ENCODE data around the gene PDE11A.

Gene PDE11A

GRCh38 chr2:177923323-177923722, 149.3 kb downstream of the PDE11A start:
- no peak for DNase-seq (ENCODE audit: low read depth, low spot score)

- DNase-seq (ENCODE audit: low read depth, low spot score), result no peak
Observed at GRCh38 chr2:177921726-177922125, 150.9 kb downstream of the PDE11A start.

- no peak for DNase-seq (ENCODE audit: low read depth, low spot score)
Observed at GRCh38 chr2:177917169-177917568, 155.4 kb downstream of the PDE11A start.

- DNase-seq (ENCODE audit: low read depth, low spot score), result no peak
Observed at GRCh38 chr2:177916342-177916741, 156.2 kb downstream of the PDE11A start.

GRCh38 chr2:177914247-177914646, 158.3 kb downstream of the PDE11A start:
- no peak for DNase-seq (ENCODE audit: low read depth, low spot score)

- no peak for DNase-seq (ENCODE audit: low read depth, low spot score)
Observed at GRCh38 chr2:177909962-177910361, 162.6 kb downstream of the PDE11A start.

- no peak for DNase-seq (ENCODE audit: low read depth, low spot score)
Observed at GRCh38 chr2:177908824-177909223, 163.8 kb downstream of the PDE11A start.

GRCh38 chr2:177908182-177908581, 164.4 kb downstream of the PDE11A start:
- DNase-seq (ENCODE audit: low read depth, low spot score), result no peak

GRCh38 chr2:177906041-177906718, 166.4 kb downstream of the PDE11A start:
- DNase-seq (ENCODE audit: low read depth, low spot score), result peak; percentile 52

- DNase-seq (ENCODE audit: low read depth, low spot score), result no peak
Observed at GRCh38 chr2:177905640-177906039, 166.9 kb downstream of the PDE11A start.

- DNase-seq (ENCODE audit: low read depth, low spot score), result no peak
Observed at GRCh38 chr2:177902395-177903163, 170.0 kb downstream of the PDE11A start.

GRCh38 chr2:177900082-177900481, 172.5 kb downstream of the PDE11A start:
- DNase-seq (ENCODE audit: low read depth, low spot score), result no peak

GRCh38 chr2:177897278-177897677, 175.3 kb downstream of the PDE11A start:
- DNase-seq (ENCODE audit: low read depth, low spot score), result no peak

GRCh38 chr2:177896587-177896986, 176.0 kb downstream of the PDE11A start:
- DNase-seq (ENCODE audit: low read depth, low spot score), result no peak

GRCh38 chr2:177894546-177894945, 178.0 kb downstream of the PDE11A start:
- DNase-seq (ENCODE audit: low read depth, low spot score), result no peak

GRCh38 chr2:177893880-177894279, 178.7 kb downstream of the PDE11A start:
- DNase-seq (ENCODE audit: low read depth, low spot score), result no peak

GRCh38 chr2:177891533-177891932, 181.0 kb downstream of the PDE11A start:
- DNase-seq (ENCODE audit: low read depth, low spot score), result no peak

- DNase-seq (ENCODE audit: low read depth, low spot score), result no peak
Observed at GRCh38 chr2:177889818-177890460, 182.6 kb downstream of the PDE11A start.

- no peak for DNase-seq (ENCODE audit: low read depth, low spot score)
Observed at GRCh38 chr2:177888581-177888980, 184.0 kb downstream of the PDE11A start.

- DNase-seq (ENCODE audit: low read depth, low spot score), result no peak
Observed at GRCh38 chr2:177887722-177888121, 184.9 kb downstream of the PDE11A start.

GRCh38 chr2:177886824-177887223, 185.8 kb downstream of the PDE11A start:
- no peak for DNase-seq (ENCODE audit: low read depth, low spot score)

- DNase-seq (ENCODE audit: low read depth, low spot score), result no peak
Observed at GRCh38 chr2:177885828-177886466, 186.6 kb downstream of the PDE11A start.

All from iPS DF 19.7 (cell line).